Lower leg skin (tissue), 3 donors: ENCODE data around the gene MRPL53.

ENCODE experiments used
- CTCF ChIP-seq, 3 donors: fragments of 450-650 bp; IDR thresholded peaks; one replicate each; pipeline ENCODE4 v1.5.1; 2016; ENCODE audit warnings: antibody characterized with exemption in 3 of 3, mild to moderate bottlenecking in 3 of 3, moderate library complexity in 2 of 3
- POLR2A ChIP-seq, 2 donors: fragments of 450-650 bp; IDR thresholded peaks; one replicate each; pipeline ENCODE4 v1.6.1; 2016 to 2017; ENCODE audit warnings: antibody characterized with exemption in 2 of 2, mild to moderate bottlenecking in 1 of 2, moderate library complexity in 1 of 2

- TF ChIP-seq POLR2A (IDR thresholded peaks at IDR 0.05) (no peak), CTCF (IDR thresholded peaks at IDR 0.05) (no peak)
Observed at GRCh38 chr2:74486141-74486540, 13.7 kb upstream of the MRPL53 start.
